HepG2 (cell line): ENCODE results near the gene CCL19. TPM values are rescaled to one million over a fixed set of nuclear protein-coding genes. Genes with fewer than 3 reads are reported as not detected.

Source experiments
- GMEB1 ChIP-seq: sonication (generic); formaldehyde crosslinking; IDR thresholded peaks from 2 replicates; pipeline ENCODE4 v1.5.1; 2020; ENCODE audit warnings: missing genetic modification reagents, mild to moderate bottlenecking, borderline replicate concordance
- KDM1A ChIP-seq: IDR thresholded peaks from 2 replicates; pipeline ENCODE4 v1.6.1; 2016; ENCODE audit warnings: missing compliant biosample characterization
- RXRA ChIP-seq: sonication (generic); formaldehyde crosslinking; IDR thresholded peaks from 2 replicates; pipeline ENCODE4 v1.5.1; 2020; ENCODE audit warnings: missing genetic modification reagents
- SCMH1 ChIP-seq: sonication (generic); formaldehyde crosslinking; IDR thresholded peaks from 2 replicates; pipeline ENCODE4 v1.9.0; 2021; ENCODE audit warnings: missing genetic modification reagents, mild to moderate bottlenecking, borderline replicate concordance
- TEAD3 ChIP-seq: optimal IDR thresholded peaks from 2 replicates; pipeline ENCODE3; 2016; ENCODE audit warnings: borderline replicate concordance
- TGIF2 ChIP-seq: IDR thresholded peaks from 2 replicates; pipeline ENCODE4 v1.6.1; 2016; ENCODE audit warnings: control low read depth, missing compliant biosample characterization
- ZBTB10 ChIP-seq: sonication (generic); formaldehyde crosslinking; IDR thresholded peaks from 2 replicates; pipeline ENCODE4 v1.4.0; 2020; ENCODE audit warnings: missing genetic modification reagents, borderline replicate concordance
- ZNF670 ChIP-seq: sonication (generic); formaldehyde crosslinking; IDR thresholded peaks from 2 replicates; pipeline ENCODE4 v1.8.0; 2022; ENCODE audit warnings: mild to moderate bottlenecking, missing genetic modification reagents, borderline replicate concordance
- ZNF850 ChIP-seq: sonication (generic); formaldehyde crosslinking; conservative IDR thresholded peaks from 2 replicates; pipeline ENCODE4 v1.9.0; 2021; ENCODE audit warnings: mild to moderate bottlenecking, missing genetic modification reagents
- polyA plus RNA-seq, 8 experiments: library from polyadenylated mRNA; depleted of rRNA in 3 of 8; stranded (reverse) in 7 of 8; unstranded in 1 of 8; fragments of >200 nt; fragmentation: Illumina TruSeq in 4 of 8; extraction: Trizol in 4 of 8; gene quantifications; 2 replicates each; pipeline versions ENCODE4 v1.2.1 to v1.2.3, GENCODE V29; 2011 to 2016; ENCODE audit warnings: low read depth in 4 of 8, missing spikeins in 1 of 8, mixed read lengths in 1 of 8; ENCODE audit not compliant: insufficient read depth in 1 of 8
- total RNA-seq, 5 experiments: library from RNA; depleted of rRNA; stranded (reverse); fragments of >200 nt; fragmentation: Illumina TruSeq; extraction: Trizol; gene quantifications; 2 replicates each; pipeline ENCODE4 v1.2.3, GENCODE V29; 2016; ENCODE audit warnings: low read depth in 1 of 5
- TF ChIP-seq, protein P1 (sequence below): sonication (generic); formaldehyde crosslinking; IDR thresholded peaks from 2 replicates; pipeline ENCODE4 v1.4.0; 2020; ENCODE audit warnings: mild to moderate bottlenecking, missing genetic modification reagents
- TF ChIP-seq, protein P2 (sequence below): fragments of 450-650 bp; IDR thresholded peaks from 2 replicates; pipeline ENCODE4 v1.6.1; 2016
- TF ChIP-seq, protein P3 (sequence below): sonication (generic); formaldehyde crosslinking; IDR thresholded peaks from 2 replicates; pipeline ENCODE4 v1.4.0; 2020; ENCODE audit warnings: missing genetic modification reagents
- TF ChIP-seq, protein P4 (sequence below): conservative IDR thresholded peaks from 2 replicates; pipeline ENCODE4 v1.6.1; 2018; ENCODE audit warnings: missing genetic modification reagents

CCL19 gene
- total and polyA plus RNA-seq, 2 of the 13 experiments (the other 11 are each of a cell fraction or from before 2014, with no cell fraction given), result not detected

DNA sequence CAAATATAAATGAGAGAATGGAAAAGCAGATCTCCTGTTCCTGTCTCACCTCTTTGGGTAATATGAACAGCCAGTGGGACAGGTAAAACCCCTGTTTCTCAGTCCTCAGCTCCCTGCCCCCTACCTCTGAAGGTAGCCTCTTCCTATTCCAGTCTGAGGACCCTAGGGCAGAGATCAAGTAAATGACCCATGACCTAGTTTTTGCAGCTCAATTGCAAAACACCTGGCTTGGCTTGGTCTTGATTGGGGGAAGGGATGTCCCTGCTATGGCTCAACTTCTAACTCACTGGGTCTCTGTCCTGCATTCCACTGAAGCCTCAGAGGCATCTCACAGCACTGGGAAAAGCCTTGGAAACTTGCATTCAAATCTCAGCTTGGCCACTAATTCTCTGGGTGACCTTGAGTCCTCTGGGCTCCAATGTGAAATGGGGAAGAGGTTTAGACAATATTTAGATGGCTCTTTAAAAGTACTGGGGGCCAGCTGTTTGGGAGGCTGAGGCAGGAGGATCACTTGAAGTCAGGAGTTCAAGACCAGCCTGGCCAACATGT, 46.2 kb downstream of the CCL19 start (continued):
- TF ChIP-seq, protein P1, sequence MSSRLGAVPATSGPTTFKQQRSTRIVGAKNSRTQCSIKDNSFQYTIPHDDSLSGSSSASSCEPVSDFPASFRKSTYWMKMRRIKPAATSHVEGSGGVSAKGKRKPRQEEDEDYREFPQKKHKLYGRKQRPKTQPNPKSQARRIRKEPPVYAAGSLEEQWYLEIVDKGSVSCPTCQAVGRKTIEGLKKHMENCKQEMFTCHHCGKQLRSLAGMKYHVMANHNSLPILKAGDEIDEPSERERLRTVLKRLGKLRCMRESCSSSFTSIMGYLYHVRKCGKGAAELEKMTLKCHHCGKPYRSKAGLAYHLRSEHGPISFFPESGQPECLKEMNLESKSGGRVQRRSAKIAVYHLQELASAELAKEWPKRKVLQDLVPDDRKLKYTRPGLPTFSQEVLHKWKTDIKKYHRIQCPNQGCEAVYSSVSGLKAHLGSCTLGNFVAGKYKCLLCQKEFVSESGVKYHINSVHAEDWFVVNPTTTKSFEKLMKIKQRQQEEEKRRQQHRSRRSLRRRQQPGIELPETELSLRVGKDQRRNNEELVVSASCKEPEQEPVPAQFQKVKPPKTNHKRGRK, result no peak
- TF ChIP-seq, protein P2, sequence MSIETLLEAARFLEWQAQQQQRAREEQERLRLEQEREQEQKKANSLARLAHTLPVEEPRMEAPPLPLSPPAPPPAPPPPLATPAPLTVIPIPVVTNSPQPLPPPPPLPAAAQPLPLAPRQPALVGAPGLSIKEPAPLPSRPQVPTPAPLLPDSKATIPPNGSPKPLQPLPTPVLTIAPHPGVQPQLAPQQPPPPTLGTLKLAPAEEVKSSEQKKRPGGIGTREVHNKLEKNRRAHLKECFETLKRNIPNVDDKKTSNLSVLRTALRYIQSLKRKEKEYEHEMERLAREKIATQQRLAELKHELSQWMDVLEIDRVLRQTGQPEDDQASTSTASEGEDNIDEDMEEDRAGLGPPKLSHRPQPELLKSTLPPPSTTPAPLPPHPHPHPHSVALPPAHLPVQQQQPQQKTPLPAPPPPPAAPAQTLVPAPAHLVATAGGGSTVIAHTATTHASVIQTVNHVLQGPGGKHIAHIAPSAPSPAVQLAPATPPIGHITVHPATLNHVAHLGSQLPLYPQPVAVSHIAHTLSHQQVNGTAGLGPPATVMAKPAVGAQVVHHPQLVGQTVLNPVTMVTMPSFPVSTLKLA, result no peak
- TF ChIP-seq RXRA (peak; percentile 96), ZNF850 (CRISPR knock-in tag) (no peak), TEAD3 (CRISPR knock-in tag) (peak; percentile 90), KDM1A (peak; percentile 62; the same call in 1 of the 2 replicates), SCMH1 (CRISPR knock-in tag) (no peak), ZNF670 (CRISPR knock-in tag) (peak; percentile 63; the same call in 1 of the 2 replicates), ZBTB10 (CRISPR knock-in tag) (no peak), TGIF2 (CRISPR knock-in tag) (no peak), GMEB1 (CRISPR knock-in tag) (0 out of 2 replicates have a peak, but pooled peaks have one; percentile 28)
- TF ChIP-seq, protein P3, sequence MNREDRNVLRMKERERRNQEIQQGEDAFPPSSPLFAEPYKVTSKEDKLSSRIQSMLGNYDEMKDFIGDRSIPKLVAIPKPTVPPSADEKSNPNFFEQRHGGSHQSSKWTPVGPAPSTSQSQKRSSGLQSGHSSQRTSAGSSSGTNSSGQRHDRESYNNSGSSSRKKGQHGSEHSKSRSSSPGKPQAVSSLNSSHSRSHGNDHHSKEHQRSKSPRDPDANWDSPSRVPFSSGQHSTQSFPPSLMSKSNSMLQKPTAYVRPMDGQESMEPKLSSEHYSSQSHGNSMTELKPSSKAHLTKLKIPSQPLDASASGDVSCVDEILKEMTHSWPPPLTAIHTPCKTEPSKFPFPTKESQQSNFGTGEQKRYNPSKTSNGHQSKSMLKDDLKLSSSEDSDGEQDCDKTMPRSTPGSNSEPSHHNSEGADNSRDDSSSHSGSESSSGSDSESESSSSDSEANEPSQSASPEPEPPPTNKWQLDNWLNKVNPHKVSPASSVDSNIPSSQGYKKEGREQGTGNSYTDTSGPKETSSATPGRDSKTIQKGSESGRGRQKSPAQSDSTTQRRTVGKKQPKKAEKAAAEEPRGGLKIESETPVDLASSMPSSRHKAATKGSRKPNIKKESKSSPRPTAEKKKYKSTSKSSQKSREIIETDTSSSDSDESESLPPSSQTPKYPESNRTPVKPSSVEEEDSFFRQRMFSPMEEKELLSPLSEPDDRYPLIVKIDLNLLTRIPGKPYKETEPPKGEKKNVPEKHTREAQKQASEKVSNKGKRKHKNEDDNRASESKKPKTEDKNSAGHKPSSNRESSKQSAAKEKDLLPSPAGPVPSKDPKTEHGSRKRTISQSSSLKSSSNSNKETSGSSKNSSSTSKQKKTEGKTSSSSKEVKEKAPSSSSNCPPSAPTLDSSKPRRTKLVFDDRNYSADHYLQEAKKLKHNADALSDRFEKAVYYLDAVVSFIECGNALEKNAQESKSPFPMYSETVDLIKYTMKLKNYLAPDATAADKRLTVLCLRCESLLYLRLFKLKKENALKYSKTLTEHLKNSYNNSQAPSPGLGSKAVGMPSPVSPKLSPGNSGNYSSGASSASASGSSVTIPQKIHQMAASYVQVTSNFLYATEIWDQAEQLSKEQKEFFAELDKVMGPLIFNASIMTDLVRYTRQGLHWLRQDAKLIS (CRISPR knock-in tag), result no peak
- TF ChIP-seq, protein P4, sequence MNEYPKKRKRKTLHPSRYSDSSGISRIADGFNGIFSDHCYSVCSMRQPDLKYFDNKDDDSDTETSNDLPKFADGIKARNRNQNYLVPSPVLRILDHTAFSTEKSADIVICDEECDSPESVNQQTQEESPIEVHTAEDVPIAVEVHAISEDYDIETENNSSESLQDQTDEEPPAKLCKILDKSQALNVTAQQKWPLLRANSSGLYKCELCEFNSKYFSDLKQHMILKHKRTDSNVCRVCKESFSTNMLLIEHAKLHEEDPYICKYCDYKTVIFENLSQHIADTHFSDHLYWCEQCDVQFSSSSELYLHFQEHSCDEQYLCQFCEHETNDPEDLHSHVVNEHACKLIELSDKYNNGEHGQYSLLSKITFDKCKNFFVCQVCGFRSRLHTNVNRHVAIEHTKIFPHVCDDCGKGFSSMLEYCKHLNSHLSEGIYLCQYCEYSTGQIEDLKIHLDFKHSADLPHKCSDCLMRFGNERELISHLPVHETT (CRISPR knock-in tag), result no peak
